NOMO-1 treated with DMSO at 0.1 percent for 48 hours (cell line): ENCODE results near the gene SMYD3.
"Not testable (repeated sequence)": the region's sequence is repeated elsewhere in the genome, so short reads cannot be mapped to it uniquely, and the experiment has no call there.

ENCODE experiments used
- DNase-seq: peaks from one replicate; lab custom pipeline; 2025; ENCODE audit not compliant: unreplicated experiment; lab: John Stamatoyannopoulos, UW

Gene SMYD3

GRCh38 chr1:245972476-245972875 lies 534.6 kb downstream of the SMYD3 start:
- no peak for DNase-seq

- DNase-seq: no peak
Measured at GRCh38 chr1:245971711-245972085, 535.4 kb downstream of the SMYD3 start.

GRCh38 chr1:245971076-245971710 lies 535.9 kb downstream of the SMYD3 start:
- DNase-seq: not testable (repeated sequence)

GRCh38 chr1:245969283-245969682 lies 537.8 kb downstream of the SMYD3 start:
- DNase-seq: no peak

- no peak for DNase-seq
Measured at GRCh38 chr1:245968775-245969174, 538.3 kb downstream of the SMYD3 start.

- no peak for DNase-seq
Measured at GRCh38 chr1:245965398-245965797, 541.7 kb downstream of the SMYD3 start.

- DNase-seq: no peak
Measured at GRCh38 chr1:245963649-245964048, 543.4 kb downstream of the SMYD3 start.

- DNase-seq: no peak
Measured at GRCh38 chr1:245962453-245962852, 544.6 kb downstream of the SMYD3 start.

GRCh38 chr1:245961137-245961540 lies 545.9 kb downstream of the SMYD3 start:
- no peak for DNase-seq

- no peak for DNase-seq
Measured at GRCh38 chr1:245960171-245960570, 546.9 kb downstream of the SMYD3 start.

- no peak for DNase-seq
Measured at GRCh38 chr1:245958016-245958415, 549.1 kb downstream of the SMYD3 start.

GRCh38 chr1:245957427-245957826 lies 549.7 kb downstream of the SMYD3 start:
- DNase-seq: no peak

- DNase-seq: no peak
Measured at GRCh38 chr1:245956225-245956624, 550.9 kb downstream of the SMYD3 start.

- DNase-seq: no peak
Measured at GRCh38 chr1:245953876-245954660, 553.0 kb downstream of the SMYD3 start.

GRCh38 chr1:245952383-245953026 lies 554.6 kb downstream of the SMYD3 start:
- no peak for DNase-seq

GRCh38 chr1:245948786-245949185 lies 558.3 kb downstream of the SMYD3 start:
- no peak for DNase-seq

- DNase-seq: no peak
Measured at GRCh38 chr1:245946905-245947304, 560.2 kb downstream of the SMYD3 start.

- DNase-seq: not testable (repeated sequence)
Measured at GRCh38 chr1:245945136-245945535, 561.9 kb downstream of the SMYD3 start.

- DNase-seq: no peak
Measured at GRCh38 chr1:245942856-245943255, 564.2 kb downstream of the SMYD3 start.

GRCh38 chr1:245941771-245942170 lies 565.3 kb downstream of the SMYD3 start:
- DNase-seq: not testable (repeated sequence)

GRCh38 chr1:245939756-245940345 lies 567.2 kb downstream of the SMYD3 start:
- no peak for DNase-seq

GRCh38 chr1:245938046-245938435 lies 569.0 kb downstream of the SMYD3 start:
- no peak for DNase-seq
